Measurements from ENCODE around the gene ABHD15. TPM values are rescaled to one million over a fixed set of nuclear protein-coding genes. Genes with fewer than 3 reads are reported as not detected.
A peak's percentile ranks its signal among the peaks of the same experiment; 100 is the strongest.

ABHD15 gene
- polyA plus RNA-seq, 3 donors: 3.1 to 4.6 (median 3.6) TPM

DNA sequence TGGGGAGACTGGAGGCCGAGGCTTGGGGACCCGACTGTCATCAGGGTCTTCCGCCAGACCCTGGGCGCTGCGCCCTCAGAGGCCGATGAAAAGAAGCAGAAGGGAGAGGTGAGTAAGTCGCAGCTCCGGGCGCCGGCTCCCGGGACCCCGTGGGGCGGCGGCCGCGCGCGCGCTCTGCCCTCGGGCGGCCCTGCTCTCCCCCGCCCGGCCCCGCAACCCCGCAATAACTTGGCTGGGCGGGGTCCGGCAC lies 392 bp upstream of the ABHD15 start:
- H2AFZ ChIP-seq (ENCODE audit: insufficient read depth, low read depth, low read length, poor library complexity, severe bottlenecking): peak overlapping the region; percentile 96
- Mint-ChIP-seq H3K36me3 (peaks cover 19 to 23% of the 10 kb centered on the region in 2 donors), H3K27ac (peak overlapping the region in 2 of 7 donors; percentile 50 to 68), H3K4me3 (peak overlapping the region; percentile 95 to 97), H3K27me3 (ENCODE audit: low read depth in 3 of 3) (peaks cover 0 to 7% (median 2%) of the 10 kb centered on the region in 3 donors), H3K4me1 (peaks cover 48% of the 10 kb centered on the region), H3K9me3 (no peaks in the 10 kb centered on the region)
- H3K36me3 ChIP-seq (replicated peaks in 1 of 2; ENCODE audit: control insufficient read depth in 1 of 2, insufficient read depth in 2 of 2, low read length in 2 of 2): no peaks in the 10 kb centered on the region
- peak overlapping the region; percentile 76 to 97 (median 87) for H3K4me3 ChIP-seq (replicated peaks in 1 of 3; ENCODE audit: low read depth in 2 of 3, low read length in 3 of 3)
- no peaks in the 10 kb centered on the region for H3K9me3 ChIP-seq (replicated peaks in 1 of 2; ENCODE audit: control insufficient read depth in 1 of 2, insufficient read depth in 1 of 2, low read length in 2 of 2)
- peak overlapping the region; percentile 57 for H3K9ac ChIP-seq (ENCODE audit: insufficient read depth, low read length, poor library complexity, severe bottlenecking)
- H3K4me1 ChIP-seq (ENCODE audit: control insufficient read depth in 1 of 2, insufficient read depth in 2 of 2, low read length in 2 of 2): peaks cover 40 to 45% of the 10 kb centered on the region in 2 donors
- H4K20me1 ChIP-seq (ENCODE audit: insufficient read depth, low read length): peaks cover 16% of the 10 kb centered on the region
- DNase-seq: no peak
- TF ChIP-seq, protein P1, sequence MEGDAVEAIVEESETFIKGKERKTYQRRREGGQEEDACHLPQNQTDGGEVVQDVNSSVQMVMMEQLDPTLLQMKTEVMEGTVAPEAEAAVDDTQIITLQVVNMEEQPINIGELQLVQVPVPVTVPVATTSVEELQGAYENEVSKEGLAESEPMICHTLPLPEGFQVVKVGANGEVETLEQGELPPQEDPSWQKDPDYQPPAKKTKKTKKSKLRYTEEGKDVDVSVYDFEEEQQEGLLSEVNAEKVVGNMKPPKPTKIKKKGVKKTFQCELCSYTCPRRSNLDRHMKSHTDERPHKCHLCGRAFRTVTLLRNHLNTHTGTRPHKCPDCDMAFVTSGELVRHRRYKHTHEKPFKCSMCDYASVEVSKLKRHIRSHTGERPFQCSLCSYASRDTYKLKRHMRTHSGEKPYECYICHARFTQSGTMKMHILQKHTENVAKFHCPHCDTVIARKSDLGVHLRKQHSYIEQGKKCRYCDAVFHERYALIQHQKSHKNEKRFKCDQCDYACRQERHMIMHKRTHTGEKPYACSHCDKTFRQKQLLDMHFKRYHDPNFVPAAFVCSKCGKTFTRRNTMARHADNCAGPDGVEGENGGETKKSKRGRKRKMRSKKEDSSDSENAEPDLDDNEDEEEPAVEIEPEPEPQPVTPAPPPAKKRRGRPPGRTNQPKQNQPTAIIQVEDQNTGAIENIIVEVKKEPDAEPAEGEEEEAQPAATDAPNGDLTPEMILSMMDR (IDR thresholded peaks at IDR 0.05): no peak
- intact Hi-C loops (cut with micrococcal nuclease): loop anchor here (10.0 kb wide), 2 partner anchors 48 to 202 kb away; no protein-coding TSS in a partner anchor
- peak overlapping the region; percentile 100 for H3K4me2 ChIP-seq (replicated peaks; ENCODE audit: extremely low read depth, low read length, poor library complexity, severe bottlenecking)
- peaks cover 41% of the 10 kb centered on the region for H3K79me2 ChIP-seq (ENCODE audit: insufficient read depth, low read length)
- no peaks in the 10 kb centered on the region for H3K27me3 ChIP-seq (ENCODE audit: control insufficient read depth in 2 of 2, insufficient read depth in 2 of 2, low read length in 2 of 2)
- H3K27ac ChIP-seq (ENCODE audit: low read depth in 1 of 2, low read length in 2 of 2): no peak overlapping the region
- 0% methylated on average over 26 of the region's 27 CpGs for WGBS (ENCODE audit: insufficient coverage)

DNA sequence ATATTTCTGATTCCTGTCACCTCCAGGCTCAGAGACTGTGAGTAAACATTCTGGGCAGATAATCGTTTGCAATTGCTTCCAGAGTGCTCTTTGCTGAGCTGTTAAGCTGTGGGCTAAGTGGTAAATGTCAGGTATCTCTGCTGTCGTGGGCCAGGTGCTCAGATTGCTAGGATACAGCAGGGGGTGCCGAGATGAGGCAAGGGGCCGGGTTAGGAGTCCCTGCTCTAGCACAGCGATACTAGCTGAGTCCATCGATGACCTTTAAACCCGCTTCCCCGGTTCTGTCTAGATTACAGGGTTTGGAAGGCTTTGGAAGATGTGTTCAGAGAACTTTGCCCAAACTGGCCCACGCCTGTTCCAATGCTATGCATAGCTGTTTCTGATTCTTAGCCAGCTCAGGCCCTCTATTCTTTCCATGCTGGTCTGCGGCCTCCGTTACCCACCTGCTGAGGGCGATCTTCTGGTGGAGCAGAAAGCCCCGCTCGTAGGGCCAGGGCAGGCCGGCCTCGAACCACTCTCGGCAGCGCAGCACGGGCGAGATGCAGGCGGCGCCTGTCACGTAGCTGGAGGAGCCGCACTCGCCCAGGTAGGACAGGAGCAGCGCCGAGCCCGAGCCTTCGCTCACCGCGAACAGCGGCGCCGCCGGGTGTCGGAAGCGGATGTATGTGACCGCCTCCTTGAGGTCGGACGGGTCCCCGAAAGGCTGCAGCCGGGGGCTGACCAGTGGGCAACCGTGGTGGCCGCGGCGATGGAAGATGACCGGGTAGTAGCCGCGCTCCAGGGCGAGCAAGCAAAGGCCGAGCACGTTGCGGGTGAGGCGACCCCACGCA lies 979 bp downstream of the ABHD15 start:
- H3K9me3 Mint-ChIP-seq: no peaks in the 10 kb centered on the region
- 11% methylated on average over 55 of the region's 55 CpGs for WGBS (ENCODE audit: insufficient coverage)
- Histone ChIP-seq H3K4me2 (replicated peaks; ENCODE audit: extremely low read depth, low read length, poor library complexity, severe bottlenecking) (peak overlapping the region; percentile 100), H3K9me3 (replicated peaks in 1 of 2; ENCODE audit: control insufficient read depth in 1 of 2, insufficient read depth in 1 of 2, low read length in 2 of 2) (no peaks in the 10 kb centered on the region), H3K27me3 (ENCODE audit: control insufficient read depth in 2 of 2, insufficient read depth in 2 of 2, low read length in 2 of 2) (no peaks in the 10 kb centered on the region), H3K4me1 (ENCODE audit: control insufficient read depth in 1 of 2, insufficient read depth in 2 of 2, low read length in 2 of 2) (peaks cover 53 to 56% of the 10 kb centered on the region in 2 donors), H3K36me3 (replicated peaks in 1 of 2; ENCODE audit: control insufficient read depth in 1 of 2, insufficient read depth in 2 of 2, low read length in 2 of 2) (no peaks in the 10 kb centered on the region), H4K20me1 (ENCODE audit: insufficient read depth, low read length) (peaks cover 10% of the 10 kb centered on the region), H3K9ac (ENCODE audit: insufficient read depth, low read length, poor library complexity, severe bottlenecking) (peak overlapping the region; percentile 58), H3K4me3 (replicated peaks in 1 of 3; ENCODE audit: low read depth in 2 of 3, low read length in 3 of 3) (peak overlapping the region; percentile 45 to 97 (median 65)), H3K79me2 (ENCODE audit: insufficient read depth, low read length) (peaks cover 42% of the 10 kb centered on the region), H2AFZ (ENCODE audit: insufficient read depth, low read depth, low read length, poor library complexity, severe bottlenecking) (peak overlapping the region; percentile 96), H3K27ac (ENCODE audit: low read depth in 1 of 2, low read length in 2 of 2) (no peak overlapping the region)
- peaks cover 59% of the 10 kb centered on the region for H3K4me1 Mint-ChIP-seq
- H3K27ac Mint-ChIP-seq: peak overlapping the region in 3 of 7 donors; percentile 70 to 76 (median 75)
- peaks cover 0 to 7% (median 0%) of the 10 kb centered on the region in 3 donors for H3K27me3 Mint-ChIP-seq (ENCODE audit: low read depth in 3 of 3)
- peak overlapping the region; percentile 91 to 95 for H3K4me3 Mint-ChIP-seq
- intact Hi-C loops (cut with micrococcal nuclease): loop anchor here (10.0 kb wide), 2 partner anchors 49 to 201 kb away; no protein-coding TSS in a partner anchor
- peak in 2 of 3 donors; percentile 29 to 36 for DNase-seq
- TF ChIP-seq, protein P1 (IDR thresholded peaks at IDR 0.05): peak; percentile 27
- H3K36me3 Mint-ChIP-seq: peaks cover 18% of the 10 kb centered on the region in 2 donors
